Naive B cell (primary cell): ENCODE data around the gene PMS2. TPM values are rescaled to one million over a fixed set of nuclear protein-coding genes. Genes with fewer than 3 reads are reported as not detected.
"Not testable (repeated sequence)": the region's sequence is repeated elsewhere in the genome, so short reads cannot be mapped to it uniquely, and the experiment has no call there.

Experiments used
- ATAC-seq, 2 donors: fragments of 150-1000 bp; cut with Tn5 transposase; 2 replicates each; pipeline ENCODE4 v1.10.0; 2021; ENCODE audit warnings: low read depth in 2 of 2, mild to moderate bottlenecking in 2 of 2, moderate library complexity in 2 of 2
- DNase-seq: peaks from one replicate; pipeline ENCODE4 v3.0.0; 2022
- H3K27ac Mint-ChIP-seq, 6 donors: one replicate each; pipeline ENCODE4 v1.8.0; 2020 to 2022; ENCODE audit warnings: mild to moderate bottlenecking in 6 of 6, mixed read lengths in 6 of 6, moderate library complexity in 5 of 6, inconsistent platforms in 2 of 6
- H3K27me3 Mint-ChIP-seq, 3 donors: one replicate each; pipeline ENCODE4 v1.8.0; 2021 to 2022; ENCODE audit warnings: mixed read lengths in 3 of 3, mild to moderate bottlenecking in 1 of 3
- H3K36me3 Mint-ChIP-seq, 2 donors: one replicate each; pipeline ENCODE4 v1.8.0; 2020 to 2022; ENCODE audit warnings: mixed read lengths in 2 of 2, inconsistent platforms in 1 of 2, mild to moderate bottlenecking in 1 of 2
- H3K4me1 Mint-ChIP-seq, 3 donors: one replicate each; pipeline ENCODE4 v1.8.0; 2020 to 2022; ENCODE audit warnings: mixed read lengths in 3 of 3, inconsistent platforms in 1 of 3, mild to moderate bottlenecking in 1 of 3, moderate library complexity in 1 of 3
- H3K4me3 Mint-ChIP-seq, 8 donors: one replicate each; pipeline ENCODE4 v1.8.0; 2020 to 2022; ENCODE audit warnings: mild to moderate bottlenecking in 8 of 8, mixed read lengths in 8 of 8, moderate library complexity in 8 of 8, inconsistent platforms in 2 of 8
- H3K9me3 Mint-ChIP-seq, 7 donors: one replicate each; pipeline ENCODE4 v1.8.0; 2020 to 2022; ENCODE audit warnings: mixed read lengths in 7 of 7, mild to moderate bottlenecking in 5 of 7, inconsistent platforms in 2 of 7, moderate library complexity in 1 of 7
- polyA plus RNA-seq, 6 donors: library from polyadenylated mRNA; unstranded; fragments of 300-500 nt; fragmentation: Illumina TruSeq; gene quantifications; one replicate each; pipeline ENCODE4 v1.2.3, GENCODE V29; 2021; ENCODE audit warnings: low read depth in 6 of 6

Gene PMS2
- 10 to 100 TPM in 3 of 6 donors, 1 to 10 TPM in 3; 2.9 to 12.9 (median 10.1) TPM for polyA plus RNA-seq

- DNase-seq (peak; percentile 95), ATAC-seq (peak; percentile 84)
- Mint-ChIP-seq H3K36me3 (no peaks in the 10 kb centered on the region), H3K4me3 (peak within 1 kb of the TSS; percentile 92 to 98 (median 97)), H3K9me3 (no peaks in the 10 kb centered on the region), H3K4me1 (peaks cover 17 to 30% (median 20%) of the 10 kb centered on the region in 3 donors), H3K27ac (peak within 1 kb of the TSS; percentile 90 to 98 (median 96)), H3K27me3 (no peaks in the 10 kb centered on the region)
Observed at GRCh38 chr7:6008668-6009611, at the start of gene PMS2, which contains the start of gene AIMP2. PMS2 (minus strand) TSS chr7:6009049; CDS start chr7:6009019, 30 bp downstream. AIMP2 (plus strand) TSS chr7:6009272; CDS start chr7:6009364, 92 bp downstream.

GRCh38 chr7:6057316-6058129, 48.7 kb upstream of the PMS2 start:
- Mint-ChIP-seq H3K4me3 (peak overlapping the region; percentile 95 to 99 (median 98)), H3K27ac (peak overlapping the region; percentile 58 to 100 (median 98)), H3K4me1 (peaks cover 9 to 27% (median 18%) of the 10 kb centered on the region in 3 donors), H3K9me3 (no peaks in the 10 kb centered on the region), H3K27me3 (no peaks in the 10 kb centered on the region), H3K36me3 (no peaks in the 10 kb centered on the region)
- DNase-seq, result no peak
- no peak for ATAC-seq

GRCh38 chr7:6056616-6057015, 47.8 kb upstream of the PMS2 start:
- no peak for ATAC-seq
- H3K4me3 Mint-ChIP-seq, result peak overlapping the region in 1 of 8 donors; percentile 36
- H3K4me1 Mint-ChIP-seq, result peaks cover 9 to 27% (median 18%) of the 10 kb centered on the region in 3 donors
- no peak for DNase-seq
- H3K9me3 Mint-ChIP-seq, result no peaks in the 10 kb centered on the region
- no peaks in the 10 kb centered on the region for H3K27me3 Mint-ChIP-seq
- H3K27ac Mint-ChIP-seq, result no peak overlapping the region
- H3K36me3 Mint-ChIP-seq, result no peaks in the 10 kb centered on the region

- not testable (repeated sequence) for H3K27me3 Mint-ChIP-seq, DNase-seq, H3K9me3 Mint-ChIP-seq, H3K4me3 Mint-ChIP-seq, ATAC-seq, H3K27ac Mint-ChIP-seq, H3K4me1 Mint-ChIP-seq, H3K36me3 Mint-ChIP-seq
Observed at GRCh38 chr7:6051185-6051584, 42.3 kb upstream of the PMS2 start.

GRCh38 chr7:6049780-6050179, 40.9 kb upstream of the PMS2 start:
- no peak for ATAC-seq
- peaks cover 0 to 7% of the 10 kb centered on the region in 2 donors for H3K36me3 Mint-ChIP-seq
- no peaks in the 10 kb centered on the region for H3K9me3 Mint-ChIP-seq

GRCh38 chr7:6035686-6036085, 26.8 kb upstream of the PMS2 start:
- H3K4me3 Mint-ChIP-seq, result peak overlapping the region in 1 of 8 donors; percentile 25
- no peak for DNase-seq
- H3K4me1 Mint-ChIP-seq, result peaks cover 0 to 10% (median 9%) of the 10 kb centered on the region in 3 donors
- H3K36me3 Mint-ChIP-seq, result peaks cover 3 to 26% of the 10 kb centered on the region in 2 donors
- H3K27ac Mint-ChIP-seq, result no peak overlapping the region
- ATAC-seq, result no peak
- H3K9me3 Mint-ChIP-seq, result no peaks in the 10 kb centered on the region
- H3K27me3 Mint-ChIP-seq, result no peaks in the 10 kb centered on the region

More at GRCh38 chr7:6049780-6050179, 40.9 kb upstream of the PMS2 start:
- Mint-ChIP-seq H3K27ac (no peak overlapping the region), H3K27me3 (no peaks in the 10 kb centered on the region), H3K4me1 (no peaks in the 10 kb centered on the region), H3K4me3 (no peak overlapping the region)
- DNase-seq, result no peak

- Mint-ChIP-seq H3K27me3 (no peaks in the 10 kb centered on the region), H3K27ac (peak overlapping the region in 1 of 6 donors; percentile 39), H3K4me3 (no peak overlapping the region), H3K9me3 (no peaks in the 10 kb centered on the region), H3K4me1 (peaks cover 0 to 9% (median 7%) of the 10 kb centered on the region in 3 donors), H3K36me3 (peaks cover 3 to 21% of the 10 kb centered on the region in 2 donors)
- ATAC-seq (no peak), DNase-seq (no peak)
Observed at GRCh38 chr7:6035165-6035564, 26.3 kb upstream of the PMS2 start.

GRCh38 chr7:6032641-6033040, 23.8 kb upstream of the PMS2 start:
- Mint-ChIP-seq H3K4me1 (peaks cover 0 to 9% (median 3%) of the 10 kb centered on the region in 3 donors), H3K36me3 (peaks cover 12 to 14% of the 10 kb centered on the region in 2 donors), H3K27me3 (no peaks in the 10 kb centered on the region), H3K4me3 (no peak overlapping the region), H3K27ac (peak overlapping the region in 3 of 6 donors; percentile 37 to 78 (median 54)), H3K9me3 (no peaks in the 10 kb centered on the region)
- DNase-seq (no peak), ATAC-seq (no peak)

GRCh38 chr7:6032167-6032566, 23.3 kb upstream of the PMS2 start:
- Mint-ChIP-seq H3K4me3 (no peak overlapping the region), H3K9me3 (no peaks in the 10 kb centered on the region), H3K36me3 (peaks cover 12 to 13% of the 10 kb centered on the region in 2 donors), H3K27me3 (no peaks in the 10 kb centered on the region), H3K4me1 (peaks cover 2 to 12% (median 6%) of the 10 kb centered on the region in 3 donors), H3K27ac (peak overlapping the region in 2 of 6 donors; percentile 54 to 81)
- ATAC-seq (no peak), DNase-seq (no peak)

GRCh38 chr7:6031567-6031966, 22.7 kb upstream of the PMS2 start:
- no peak for ATAC-seq
- Mint-ChIP-seq H3K36me3 (peaks cover 12 to 13% of the 10 kb centered on the region in 2 donors), H3K27me3 (no peaks in the 10 kb centered on the region), H3K27ac (peak overlapping the region in 5 of 6 donors; percentile 28 to 81 (median 50)), H3K4me3 (no peak overlapping the region), H3K4me1 (peaks cover 8 to 18% (median 12%) of the 10 kb centered on the region in 3 donors), H3K9me3 (no peaks in the 10 kb centered on the region)
- no peak for DNase-seq

GRCh38 chr7:6030988-6031387, 22.1 kb upstream of the PMS2 start, which contains the start of gene ANKRD61:
ANKRD61 (plus strand) TSS chr7:6031376; CDS start chr7:6031376, 0 bp downstream.
- Mint-ChIP-seq H3K27me3 (no peaks in the 10 kb centered on the region), H3K4me1 (peaks cover 14 to 24% (median 18%) of the 10 kb centered on the region in 3 donors), H3K4me3 (no peak within 1 kb of the TSS), H3K9me3 (no peaks in the 10 kb centered on the region), H3K27ac (peak within 1 kb of the TSS; percentile 26 to 81 (median 50)), H3K36me3 (peaks cover 12 to 13% of the 10 kb centered on the region in 2 donors)
- ATAC-seq (no peak), DNase-seq (no peak)

GRCh38 chr7:6028563-6028962, 19.7 kb upstream of the PMS2 start:
- H3K4me1 Mint-ChIP-seq, result peaks cover 18 to 21% (median 19%) of the 10 kb centered on the region in 3 donors
- peaks cover 15 to 17% of the 10 kb centered on the region in 2 donors for H3K36me3 Mint-ChIP-seq
- no peaks in the 10 kb centered on the region for H3K9me3 Mint-ChIP-seq
- ATAC-seq (no peak), DNase-seq (no peak)
- H3K4me3 Mint-ChIP-seq, result no peak overlapping the region
- no peaks in the 10 kb centered on the region for H3K27me3 Mint-ChIP-seq
- peak overlapping the region in 1 of 6 donors; percentile 20 for H3K27ac Mint-ChIP-seq

GRCh38 chr7:6027806-6028365, 19.0 kb upstream of the PMS2 start:
- Mint-ChIP-seq H3K4me1 (peaks cover 18 to 21% (median 19%) of the 10 kb centered on the region in 3 donors), H3K4me3 (peak overlapping the region in 1 of 8 donors; percentile 66), H3K27me3 (no peaks in the 10 kb centered on the region), H3K36me3 (peaks cover 21 to 23% of the 10 kb centered on the region in 2 donors), H3K27ac (peak overlapping the region in 4 of 6 donors; percentile 27 to 93 (median 64)), H3K9me3 (no peaks in the 10 kb centered on the region)
- ATAC-seq (no peak), DNase-seq (no peak)
